GM11168 (cell line): ENCODE data around the gene CDKN2B-AS1.

ENCODE experiments used
- in situ Hi-C: fragments of 300-500 bp; cut with MboI; formaldehyde crosslinking; loops from one replicate; pipeline ENCODE4 v1.12.0; 2022; ENCODE audit warnings: low sequenced_read_pairs; ENCODE audit not compliant: unreplicated experiment

CDKN2B-AS1 gene

DNA sequence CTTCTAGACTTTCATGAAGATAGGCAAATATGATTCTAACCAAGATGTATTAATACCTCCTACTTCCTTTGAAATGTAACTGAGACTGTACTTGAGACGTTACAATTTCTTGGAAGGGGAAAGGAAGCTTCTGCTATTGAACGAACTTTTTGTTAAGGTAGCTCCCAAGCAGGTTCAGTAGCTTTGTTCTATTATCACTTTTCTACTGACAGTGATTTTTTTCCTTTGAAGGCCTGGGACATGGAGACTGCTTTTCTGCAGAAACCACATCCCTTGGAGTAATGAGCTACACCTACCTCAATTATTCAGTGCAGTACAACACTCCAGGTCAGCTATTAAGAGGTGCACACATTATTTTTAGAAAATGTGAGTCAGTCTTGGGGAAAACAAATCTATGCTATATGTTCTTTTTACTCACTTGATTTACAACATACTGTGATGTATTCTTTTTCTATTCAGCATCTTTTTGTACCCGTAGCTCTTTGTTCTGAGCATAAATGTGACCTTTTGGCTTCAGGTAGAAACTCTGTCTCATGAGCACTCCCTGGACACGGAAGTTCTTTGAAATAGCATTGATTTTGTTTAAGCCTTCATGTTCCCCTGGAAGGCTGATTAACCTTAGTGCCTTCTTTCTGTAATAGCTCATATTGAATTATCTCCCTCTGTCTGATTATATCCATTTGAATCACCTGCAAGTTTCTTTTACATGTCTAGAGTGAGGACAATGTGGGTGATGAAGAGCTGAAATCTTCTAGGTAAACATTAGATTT lies 71.0 kb downstream of the CDKN2B-AS1 start:
- in situ Hi-C loops, result no loop called here

DNA sequence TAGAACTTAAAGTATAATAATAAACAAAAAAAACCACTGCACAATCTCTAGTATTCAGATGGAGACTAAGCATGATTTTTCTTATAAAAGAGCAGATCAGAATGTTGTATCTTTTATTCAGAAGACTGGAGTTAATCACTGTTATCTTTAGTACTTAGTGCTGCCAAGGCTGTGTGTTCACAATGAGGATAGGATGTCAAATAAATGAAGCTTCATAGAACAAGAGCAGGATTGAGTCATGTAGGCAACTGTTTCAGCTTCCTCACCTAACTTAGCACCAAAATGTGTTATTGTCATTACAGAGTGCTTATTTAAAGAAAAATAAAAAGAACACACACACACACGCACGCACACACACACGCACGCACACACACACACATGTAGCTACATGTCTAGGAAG lies 72.6 kb downstream of the CDKN2B-AS1 start:
- in situ Hi-C loops, result no loop called here

DNA sequence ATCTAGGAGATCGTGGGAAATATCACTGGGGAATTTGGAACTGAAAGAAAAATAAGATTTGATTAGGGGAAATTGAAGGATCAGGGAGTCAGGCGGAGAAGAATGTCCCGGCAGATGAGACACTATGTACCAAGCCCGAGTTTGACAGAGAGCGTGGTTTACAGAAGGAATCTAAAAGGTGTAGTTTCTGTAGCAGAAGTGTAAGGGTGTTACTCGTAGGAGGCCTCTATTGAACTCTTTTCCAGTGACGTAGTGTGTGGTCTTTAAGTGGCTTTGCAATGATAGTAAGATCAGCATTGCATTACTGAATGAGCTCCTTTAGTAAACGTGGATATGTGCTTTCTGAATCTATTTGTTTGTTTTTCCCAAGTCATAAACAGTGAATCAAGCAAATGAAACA lies 73.8 kb downstream of the CDKN2B-AS1 start:
- in situ Hi-C loops, result no loop called here

DNA sequence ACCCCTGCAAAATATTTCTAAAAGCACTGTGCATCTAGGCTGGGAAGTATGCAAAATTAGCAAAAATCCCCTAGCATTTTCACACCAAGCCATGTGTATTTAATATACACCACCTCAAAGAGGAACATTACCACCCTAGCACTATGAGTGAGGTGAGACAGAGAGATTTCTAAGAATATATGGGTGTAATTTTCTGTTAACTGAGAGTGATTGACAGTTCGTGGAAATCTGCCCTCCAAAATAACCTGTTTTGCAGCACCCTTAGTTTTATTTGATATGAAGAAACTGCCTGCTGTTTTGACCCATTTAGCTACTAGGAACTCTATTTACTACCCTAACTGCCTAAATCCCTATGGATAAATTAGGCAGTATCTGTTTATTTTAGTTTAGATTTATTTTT lies 78.8 kb downstream of the CDKN2B-AS1 start:
- in situ Hi-C loops, result no loop called here

DNA sequence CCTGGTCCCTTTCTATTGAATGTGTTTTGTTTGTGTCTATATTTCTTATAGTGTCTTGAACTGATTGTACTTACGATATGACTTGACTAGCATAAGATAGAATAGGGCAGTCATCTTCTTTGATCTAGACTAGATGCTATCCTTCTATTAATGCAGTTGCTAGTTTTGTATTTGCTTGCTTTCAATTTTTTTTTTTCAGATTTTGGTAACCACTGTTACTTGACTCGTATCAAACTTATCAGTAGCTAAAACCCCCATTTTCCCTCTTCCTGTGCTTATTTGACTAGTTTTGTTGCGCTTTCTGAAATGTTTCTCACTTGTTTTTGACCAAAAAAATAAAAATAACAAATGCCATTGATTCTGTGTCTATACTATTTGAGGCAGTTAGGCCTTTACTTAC lies 83.5 kb downstream of the CDKN2B-AS1 start:
- in situ Hi-C loops, result no loop called here

DNA sequence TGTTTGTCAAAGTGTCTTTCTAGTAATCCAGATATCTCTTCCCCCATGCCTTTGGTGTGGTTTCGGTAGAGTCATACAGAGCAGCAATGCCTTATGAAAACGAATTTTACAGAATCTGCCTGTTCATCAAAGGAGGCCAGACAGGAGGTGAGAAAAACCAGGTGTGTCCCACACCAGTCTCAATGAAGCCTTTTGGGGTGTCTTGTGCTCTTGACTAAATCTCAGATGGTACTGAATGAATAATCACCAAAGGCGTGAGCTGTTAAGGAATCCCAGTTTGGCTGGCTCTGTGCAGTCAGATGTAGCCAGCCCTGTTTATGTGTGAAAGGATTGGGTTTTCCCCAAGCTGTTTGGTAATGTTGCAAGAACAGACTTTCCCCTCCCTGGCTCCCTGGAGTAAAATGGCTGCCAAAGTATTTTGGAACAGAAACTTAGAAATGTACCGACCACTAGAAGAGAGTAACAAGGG lies 85.3 kb downstream of the CDKN2B-AS1 start:
- in situ Hi-C loops, result no loop called here

DNA sequence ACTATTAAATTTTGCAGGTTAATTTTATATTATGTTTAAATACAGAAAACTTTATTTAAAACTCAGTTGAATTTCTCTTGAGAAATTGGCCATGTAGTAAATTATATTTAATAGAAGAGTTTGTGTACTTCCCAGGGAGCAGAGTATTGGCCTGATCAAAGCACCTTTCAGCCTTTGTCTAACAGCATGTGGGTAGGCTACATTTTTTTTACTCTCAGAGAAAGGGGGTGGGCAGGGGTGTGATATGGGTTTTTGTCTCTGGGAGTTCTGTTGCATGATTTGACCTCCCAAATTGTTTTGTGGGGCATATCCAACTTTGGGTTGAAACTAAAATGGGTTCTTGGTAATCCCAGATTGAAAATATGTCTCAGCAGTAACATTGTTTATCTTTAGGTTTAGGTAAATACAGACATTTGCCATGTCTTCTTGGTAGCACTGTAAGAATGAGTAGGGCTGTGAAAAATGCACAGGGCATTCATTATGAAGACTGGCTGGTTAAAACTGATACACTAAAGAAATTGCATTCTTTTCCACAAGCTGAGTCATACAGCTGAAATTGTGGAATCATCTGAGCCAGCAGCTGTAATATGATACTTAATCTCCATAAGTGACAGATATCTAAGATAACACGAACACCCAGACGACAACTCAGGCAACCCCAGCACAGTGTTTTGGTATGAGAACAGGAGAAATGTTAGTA lies 89.9 kb downstream of the CDKN2B-AS1 start:
- in situ Hi-C loops, result no loop called here

DNA sequence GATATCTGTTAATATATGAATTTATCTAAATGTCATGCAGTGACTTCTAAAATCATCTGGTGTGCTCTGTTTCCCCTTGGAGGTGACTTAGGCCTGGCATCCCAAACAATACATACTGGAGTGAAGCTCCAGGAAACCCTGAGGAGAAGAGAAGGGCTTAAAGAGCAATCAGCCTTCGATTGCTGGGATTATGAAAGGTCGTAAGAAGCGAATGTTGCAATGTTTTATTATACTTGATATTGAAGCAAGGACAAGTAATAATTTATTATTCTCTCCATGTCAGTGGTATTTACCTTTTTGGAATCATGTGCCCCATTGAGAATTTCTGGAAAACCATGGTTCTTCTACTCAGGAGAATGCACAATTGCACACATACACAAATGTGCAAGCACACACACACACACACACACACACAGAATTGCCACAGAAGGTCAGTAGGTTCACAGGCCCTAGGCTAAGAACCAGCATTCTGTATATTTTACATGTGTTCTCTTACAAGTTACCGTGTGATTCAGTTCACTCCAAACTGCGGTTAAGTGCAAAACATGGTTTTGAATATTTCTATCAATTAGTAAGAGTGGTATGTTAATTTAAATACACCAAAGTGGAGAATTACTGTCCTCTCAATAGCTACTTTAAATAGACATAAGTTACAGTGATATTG lies 93.6 kb downstream of the CDKN2B-AS1 start:
- in situ Hi-C loops, result no loop called here

DNA sequence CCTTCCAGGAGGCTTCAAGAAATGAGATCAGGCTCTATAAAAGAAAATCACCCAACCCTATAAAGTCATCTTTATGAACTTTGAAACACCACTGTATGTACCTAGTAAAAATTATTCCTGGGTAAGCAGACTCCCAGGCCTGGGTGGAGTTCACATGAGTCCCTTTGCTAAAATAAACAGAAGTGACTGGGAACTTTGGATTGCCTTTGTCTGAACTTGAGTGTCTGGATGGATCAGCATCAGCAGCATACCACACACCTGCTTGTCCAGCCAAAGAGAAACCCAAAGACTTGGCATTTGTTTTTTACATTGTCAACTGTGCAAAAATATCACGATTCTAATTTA lies 94.1 kb downstream of the CDKN2B-AS1 start:
- in situ Hi-C loops, result no loop called here

DNA sequence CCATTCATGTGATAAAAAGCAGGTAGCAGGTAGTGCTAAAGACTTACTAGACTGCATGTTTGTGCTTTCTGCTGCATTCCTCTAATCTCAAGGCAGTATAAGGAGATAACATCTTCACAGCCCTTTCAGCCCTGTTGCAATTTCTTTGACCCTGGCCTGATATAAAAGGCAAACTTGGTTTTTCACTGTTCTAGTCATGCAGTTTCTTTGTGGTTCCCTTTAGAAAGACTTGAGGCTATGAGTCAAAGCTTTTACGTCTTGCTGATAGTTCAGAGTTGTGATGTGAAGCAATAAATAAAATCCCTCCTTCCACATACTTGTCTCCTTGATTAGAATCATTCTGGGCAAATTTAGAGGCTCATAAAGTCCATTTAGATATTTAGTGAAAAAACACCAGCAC lies 103.1 kb downstream of the CDKN2B-AS1 start:
- in situ Hi-C loops, result no loop called here

DNA sequence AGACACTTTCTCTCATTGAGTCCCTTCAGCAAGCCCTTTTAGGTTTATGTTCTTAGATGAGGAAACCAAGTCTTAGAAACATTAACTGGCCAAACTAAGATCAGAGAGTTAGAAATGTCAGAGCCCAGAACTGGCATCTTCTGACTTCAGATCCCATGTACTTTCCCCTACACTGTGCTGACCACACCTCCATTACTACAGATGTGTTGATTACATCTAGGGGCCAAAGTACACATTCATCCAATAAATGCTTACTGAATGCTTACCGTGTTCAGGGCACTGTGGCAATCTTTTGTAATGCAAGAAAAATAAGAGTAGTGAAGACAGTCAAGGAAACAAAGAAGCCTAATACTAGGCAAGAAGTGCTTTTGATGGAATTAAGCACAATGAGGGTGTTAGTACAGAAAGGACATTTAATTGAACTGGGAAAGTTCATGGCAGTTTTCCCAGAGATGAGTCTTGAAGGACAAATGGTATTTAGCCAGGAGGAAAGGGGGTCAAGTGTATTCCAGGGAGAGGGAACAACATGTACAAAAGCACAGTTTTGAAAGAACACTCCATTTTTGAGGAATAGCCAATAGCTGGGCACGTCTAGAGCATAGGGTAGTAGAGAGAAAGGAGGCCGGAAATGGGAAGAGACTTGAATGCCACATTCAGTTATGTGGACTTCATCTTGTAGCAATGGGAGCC lies 104.2 kb downstream of the CDKN2B-AS1 start:
- in situ Hi-C loops, result no loop called here

DNA sequence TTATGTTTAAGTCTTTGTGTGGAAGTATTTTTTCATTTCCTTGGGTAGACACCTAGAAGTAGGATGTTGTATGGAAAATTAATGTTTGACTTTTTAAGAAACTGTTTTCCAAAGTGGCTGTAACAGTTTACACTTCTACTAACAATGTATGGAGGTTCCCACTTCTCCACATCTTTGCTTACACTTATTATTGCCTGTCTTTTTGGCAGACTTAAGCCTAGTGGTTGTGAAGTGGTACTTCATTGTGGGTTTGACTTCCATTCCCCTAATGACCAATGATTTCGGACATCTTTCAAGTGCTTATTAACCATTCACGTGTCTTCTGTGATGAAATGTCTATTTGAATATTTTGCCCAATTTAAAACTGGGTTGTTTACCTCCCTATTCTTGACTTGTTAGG lies 106.0 kb downstream of the CDKN2B-AS1 start:
- in situ Hi-C loops, result no loop called here

DNA sequence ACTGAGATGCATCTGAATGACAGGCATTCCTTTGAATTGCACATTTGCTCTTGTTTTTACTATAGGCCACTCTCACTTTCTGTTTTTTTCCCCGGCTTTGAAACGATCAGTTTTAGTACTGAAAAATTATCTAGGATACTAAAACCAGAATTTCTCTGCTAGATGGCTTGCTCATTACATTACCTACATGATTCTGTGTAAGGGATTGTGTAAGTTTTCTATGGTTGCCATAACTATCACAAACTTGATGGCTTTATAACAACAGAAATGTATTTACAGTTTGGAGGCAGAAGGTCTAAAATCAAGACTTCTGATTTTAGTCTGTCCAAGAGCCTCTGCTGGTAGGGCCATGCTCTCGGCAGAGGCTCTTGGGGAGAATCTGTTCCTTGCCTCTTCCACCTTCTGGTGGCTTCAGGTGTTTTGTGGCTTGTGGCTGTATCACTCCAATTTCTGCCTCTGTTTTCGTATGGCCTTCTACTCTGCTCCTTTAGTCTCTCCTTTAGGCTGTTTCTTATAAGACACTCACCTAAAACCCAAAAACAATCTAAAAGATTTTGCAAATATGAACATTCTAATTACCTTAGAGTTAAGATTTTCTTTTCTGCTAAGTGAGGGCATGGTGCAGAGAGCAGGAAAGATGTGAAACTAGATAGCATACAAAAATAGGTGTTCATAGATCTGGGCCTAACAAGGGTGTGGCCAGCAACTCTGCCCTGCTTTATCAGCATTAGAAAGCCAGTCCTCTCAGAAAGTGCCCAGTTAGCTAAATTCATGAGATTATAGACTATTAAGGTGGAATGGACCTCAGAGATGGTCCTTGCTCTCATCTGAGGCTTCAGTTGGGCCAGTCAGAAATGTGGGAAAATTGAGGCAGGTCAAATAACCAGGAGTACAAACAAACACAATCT lies 107.8 kb downstream of the CDKN2B-AS1 start:
- in situ Hi-C loops, result no loop called here

DNA sequence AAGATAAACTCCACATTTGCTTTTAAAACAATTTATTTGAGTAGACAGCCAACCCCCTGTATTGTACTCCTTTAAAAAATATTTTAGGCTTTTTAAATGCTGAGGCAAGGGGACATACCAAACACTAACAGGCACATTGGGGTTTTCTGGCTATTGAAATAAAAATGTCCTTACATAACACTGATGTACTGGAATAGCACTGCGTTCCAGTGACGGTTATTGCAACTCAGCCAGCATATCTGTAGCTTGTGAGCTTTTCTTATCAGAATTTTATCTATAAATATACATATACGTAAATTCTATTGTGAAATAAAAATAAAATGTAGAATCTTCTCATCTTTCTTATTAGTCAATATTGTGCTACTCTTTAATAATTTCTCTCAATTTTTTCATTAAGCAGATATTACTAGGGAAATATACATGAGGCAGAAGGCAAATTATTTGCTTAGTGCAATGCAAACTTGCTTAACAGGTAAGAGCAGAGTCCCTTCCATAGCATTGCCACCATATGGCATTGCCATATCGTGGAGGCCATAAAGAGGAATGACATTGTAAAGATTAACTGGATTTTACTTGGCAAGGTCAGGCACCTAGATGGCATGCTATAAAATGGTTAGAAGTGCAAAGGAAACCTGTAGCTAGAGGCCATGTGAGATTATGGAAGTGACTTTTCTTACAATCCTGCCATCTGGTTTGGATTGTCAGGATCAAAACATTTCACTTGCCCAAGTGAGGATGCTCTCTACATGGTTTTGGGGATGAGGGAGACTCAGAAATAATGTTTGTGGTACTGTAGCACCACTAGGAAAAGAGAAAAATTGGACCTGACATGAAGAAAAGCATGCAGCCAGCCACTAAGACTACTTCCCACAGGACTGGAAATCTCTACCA lies 109.3 kb downstream of the CDKN2B-AS1 start:
- in situ Hi-C loops, result no loop called here

DNA sequence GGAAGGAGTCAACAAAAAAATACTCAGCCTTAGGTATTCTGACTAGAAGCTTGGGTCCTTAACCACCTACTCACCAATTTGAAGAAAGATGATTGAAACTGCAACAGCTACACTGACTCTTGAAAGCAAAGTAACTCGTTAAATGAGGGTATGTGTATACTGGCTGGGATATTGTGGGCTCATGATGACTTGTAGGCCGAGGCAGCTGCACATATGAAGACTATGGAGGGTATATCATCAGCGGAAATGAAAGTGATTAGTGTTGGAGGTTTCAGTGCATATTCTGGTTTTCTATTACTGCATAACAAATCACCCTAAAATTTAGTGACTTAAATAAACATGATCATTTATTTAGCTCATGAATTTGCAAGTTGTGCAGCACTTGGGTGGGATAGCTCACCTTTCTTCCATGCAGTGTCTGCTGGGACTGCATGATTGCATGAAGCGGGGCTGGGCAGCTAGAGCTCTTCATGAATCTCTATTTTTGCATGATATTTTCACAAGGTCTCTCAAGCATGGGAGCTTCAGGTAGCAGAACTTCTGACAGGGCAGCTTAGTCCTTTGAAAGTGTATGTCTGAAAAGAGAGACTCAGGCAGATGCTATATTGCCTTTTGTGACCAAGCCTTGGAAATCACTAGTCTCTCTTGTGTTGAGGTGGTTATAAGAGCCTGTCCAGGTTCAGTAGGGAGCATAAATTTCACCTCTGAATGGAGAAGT lies 110.6 kb downstream of the CDKN2B-AS1 start:
- in situ Hi-C loops, result no loop called here

DNA sequence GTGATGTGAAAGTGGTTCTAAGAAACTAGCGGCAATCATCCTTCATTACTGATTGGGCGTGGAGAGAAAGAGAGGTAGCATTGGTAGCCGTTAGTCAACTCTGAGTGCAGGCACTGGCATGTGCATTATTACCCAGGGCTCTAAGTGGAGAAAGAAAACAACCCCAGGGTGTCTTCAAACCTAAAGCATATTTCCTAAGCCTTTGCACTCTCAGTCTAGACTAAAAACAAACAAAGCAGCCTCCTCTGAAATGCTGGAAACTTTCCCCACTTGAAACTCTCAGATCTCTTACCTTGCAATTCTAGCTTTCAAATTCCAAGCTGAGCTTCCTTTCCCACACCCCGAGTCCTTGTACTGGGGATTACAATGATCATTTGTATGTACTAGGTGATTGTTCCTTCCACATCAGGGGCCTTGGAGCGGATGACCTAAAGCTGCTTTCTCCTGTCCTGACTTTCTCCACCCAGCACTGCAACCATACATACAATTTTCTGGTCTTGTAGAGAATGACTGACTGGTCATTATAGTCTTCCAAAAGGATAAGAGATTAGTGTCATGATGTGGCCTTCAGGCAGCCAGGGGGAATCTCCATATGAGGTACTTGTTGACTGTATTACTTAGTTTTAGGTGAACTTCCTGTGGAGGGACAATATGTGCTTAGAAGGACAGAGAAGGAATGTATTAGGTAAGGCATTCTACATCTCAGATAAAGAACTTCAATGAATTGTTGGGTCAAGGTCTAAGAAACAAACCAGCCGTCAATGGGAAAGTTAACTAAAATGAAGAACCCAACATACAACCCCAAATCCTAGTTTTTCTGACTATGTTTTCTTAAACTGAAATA lies 112.8 kb downstream of the CDKN2B-AS1 start:
- in situ Hi-C loops, result no loop called here
